SK-N-SH treated with all-trans-retinoic acid at 6 μM for 48 hours (cell line): ENCODE results near the gene PTPRN2.

Source experiments
- BACH2 ChIP-seq: fragments of 250-450 bp; sonication (Bioruptor Pico); IDR thresholded peaks from 2 replicates; pipeline ENCODE4 v1.9.0; 2021; ENCODE audit warnings: mild to moderate bottlenecking, borderline replicate concordance
- PPARA ChIP-seq: fragments of 250-450 bp; sonication (Bioruptor Pico); IDR thresholded peaks from 2 replicates; pipeline ENCODE4 v1.5.0; 2020; ENCODE audit warnings: mild to moderate bottlenecking, borderline replicate concordance
- RARB ChIP-seq: fragments of 250-450 bp; sonication (Bioruptor Pico); IDR thresholded peaks from 2 replicates; pipeline ENCODE4 v1.8.0; 2021; ENCODE audit warnings: mild to moderate bottlenecking, moderate library complexity

GRCh38 chr7:158560386-158560785 lies 27.2 kb downstream of the PTPRN2 start:
- TF ChIP-seq PPARA (CRISPR knock-in tag), result no peak
- TF ChIP-seq BACH2, result no peak
- no peak for TF ChIP-seq RARB (CRISPR knock-in tag)
